Muscle layer of duodenum (tissue), 2 donors: ENCODE data around the gene CDC37.
"Not testable (repeated sequence)": the region's sequence is repeated elsewhere in the genome, so short reads cannot be mapped to it uniquely, and the experiment has no call there.

ENCODE experiments used
- H3K27ac ChIP-seq: one replicate; pipeline ENCODE4 v1.7.0; 2013; ENCODE audit warnings: mild to moderate bottlenecking, low read length
- H3K27me3 ChIP-seq: one replicate; pipeline ENCODE4 v1.7.0; 2013; ENCODE audit warnings: low read depth, mild to moderate bottlenecking, control low read depth, low read length
- H3K36me3 ChIP-seq, 2 donors: one replicate each; pipeline ENCODE4 v1.7.0; 2013; ENCODE audit warnings: low read length in 2 of 2, control low read depth in 1 of 2, mild to moderate bottlenecking in 1 of 2; ENCODE audit not compliant: insufficient read depth in 2 of 2, control insufficient read depth in 1 of 2
- H3K4me1 ChIP-seq, 2 donors: one replicate each; pipeline ENCODE4 v1.7.0; 2013; ENCODE audit warnings: low read length in 2 of 2, mild to moderate bottlenecking in 2 of 2, control low read depth in 1 of 2, moderate library complexity in 1 of 2; ENCODE audit not compliant: insufficient read depth in 2 of 2, control insufficient read depth in 1 of 2
- H3K4me3 ChIP-seq, 2 donors: one replicate each; pipeline ENCODE4 v1.7.0; 2013; ENCODE audit warnings: low read length in 2 of 2, low read depth in 1 of 2, mild to moderate bottlenecking in 1 of 2
- H3K9me3 ChIP-seq, 2 donors: one replicate each; pipeline ENCODE4 v1.7.0; 2013; ENCODE audit warnings: low read length in 2 of 2, control low read depth in 1 of 2, mild to moderate bottlenecking in 1 of 2; ENCODE audit not compliant: control insufficient read depth in 1 of 2
- donor health status: healthy.

CDC37 gene

GRCh38 chr19:10389863-10390262 is 13.5 kb downstream of the CDC37 start:
- Histone ChIP-seq H3K27me3 (no peaks in the 10 kb centered on the region), H3K9me3 (no peaks in the 10 kb centered on the region), H3K36me3 (peaks cover 11 to 34% of the 10 kb centered on the region in 2 donors), H3K4me1 (peaks cover 0 to 7% of the 10 kb centered on the region in 2 donors), H3K4me3 (no peak overlapping the region), H3K27ac (no peak overlapping the region)

- H3K4me1 ChIP-seq, result peaks cover 0 to 7% of the 10 kb centered on the region in 2 donors
- H3K27ac ChIP-seq, result no peak overlapping the region
- no peak overlapping the region for H3K4me3 ChIP-seq
- no peaks in the 10 kb centered on the region for H3K27me3 ChIP-seq
- peaks cover 11 to 28% of the 10 kb centered on the region in 2 donors for H3K36me3 ChIP-seq
- no peaks in the 10 kb centered on the region for H3K9me3 ChIP-seq
Measured at GRCh38 chr19:10388957-10389356, 14.4 kb downstream of the CDC37 start.

GRCh38 chr19:10384580-10384979 is 18.8 kb downstream of the CDC37 start:
- H3K27ac ChIP-seq, result no peak overlapping the region
- H3K4me1 ChIP-seq, result peaks cover 7 to 16% of the 10 kb centered on the region in 2 donors
- H3K36me3 ChIP-seq, result no peaks in the 10 kb centered on the region
- H3K9me3 ChIP-seq, result no peaks in the 10 kb centered on the region
- no peaks in the 10 kb centered on the region for H3K27me3 ChIP-seq
- no peak overlapping the region for H3K4me3 ChIP-seq

- not testable (repeated sequence) for H3K9me3 ChIP-seq, H3K4me3 ChIP-seq, H3K27me3 ChIP-seq, H3K36me3 ChIP-seq, H3K27ac ChIP-seq
- peaks cover 9 to 11% of the 10 kb centered on the region in 2 donors for H3K4me1 ChIP-seq
Measured at GRCh38 chr19:10383223-10383499, 20.2 kb downstream of the CDC37 start.

- Histone ChIP-seq H3K4me3 (peak within 1 kb of the TSS; percentile 93), H3K36me3 (peaks cover 5 to 12% of the 10 kb centered on the region in 2 donors), H3K27ac (peak within 1 kb of the TSS; percentile 85), H3K4me1 (peaks cover 9 to 11% of the 10 kb centered on the region in 2 donors), H3K27me3 (no peaks in the 10 kb centered on the region), H3K9me3 (no peaks in the 10 kb centered on the region)
Measured at GRCh38 chr19:10380313-10381102, 22.8 kb downstream of the CDC37 start, which contains the start of gene TYK2. TYK2 (minus strand) TSS chr19:10380572; CDS start chr19:10378406, 2,166 bp downstream.

GRCh38 chr19:10379880-10380312 is 23.4 kb downstream of the CDC37 start:
- Histone ChIP-seq H3K27me3 (no peaks in the 10 kb centered on the region), H3K36me3 (peaks cover 5 to 16% of the 10 kb centered on the region in 2 donors), H3K9me3 (no peaks in the 10 kb centered on the region), H3K4me3 (peak overlapping the region; percentile 93), H3K4me1 (peaks cover 9 to 11% of the 10 kb centered on the region in 2 donors), H3K27ac (peak overlapping the region; percentile 85)

- Histone ChIP-seq H3K27me3 (no peaks in the 10 kb centered on the region), H3K4me3 (no peak overlapping the region), H3K36me3 (peaks cover 5 to 19% of the 10 kb centered on the region in 2 donors), H3K9me3 (no peaks in the 10 kb centered on the region), H3K27ac (no peak overlapping the region), H3K4me1 (peaks cover 9 to 11% of the 10 kb centered on the region in 2 donors)
Measured at GRCh38 chr19:10378124-10378523, 25.2 kb downstream of the CDC37 start.

- not testable (repeated sequence) for H3K27me3 ChIP-seq, H3K27ac ChIP-seq, H3K9me3 ChIP-seq, H3K4me3 ChIP-seq
- peaks cover 9 to 11% of the 10 kb centered on the region in 2 donors for H3K4me1 ChIP-seq
- peaks cover 5 to 19% of the 10 kb centered on the region in 2 donors for H3K36me3 ChIP-seq
Measured at GRCh38 chr19:10377140-10377640, 26.2 kb downstream of the CDC37 start.

GRCh38 chr19:10374931-10375330 is 28.4 kb downstream of the CDC37 start:
- H3K27ac ChIP-seq, result no peak overlapping the region
- H3K9me3 ChIP-seq, result no peaks in the 10 kb centered on the region
- peaks cover 5 to 22% of the 10 kb centered on the region in 2 donors for H3K36me3 ChIP-seq
- no peak overlapping the region for H3K4me3 ChIP-seq
- peaks cover 5% of the 10 kb centered on the region in 2 donors for H3K4me1 ChIP-seq
- no peaks in the 10 kb centered on the region for H3K27me3 ChIP-seq

- Histone ChIP-seq H3K27ac (no peak overlapping the region), H3K4me3 (no peak overlapping the region), H3K9me3 (no peaks in the 10 kb centered on the region), H3K36me3 (peaks cover 15 to 28% of the 10 kb centered on the region in 2 donors), H3K4me1 (no peaks in the 10 kb centered on the region), H3K27me3 (no peaks in the 10 kb centered on the region)
Measured at GRCh38 chr19:10372690-10373089, 30.7 kb downstream of the CDC37 start.

GRCh38 chr19:10368101-10368803 is 35.1 kb downstream of the CDC37 start:
- no peaks in the 10 kb centered on the region for H3K4me1 ChIP-seq
- no peak overlapping the region for H3K27ac ChIP-seq
- H3K9me3 ChIP-seq, result no peaks in the 10 kb centered on the region
- H3K4me3 ChIP-seq, result no peak overlapping the region
- H3K36me3 ChIP-seq, result peaks cover 31 to 54% of the 10 kb centered on the region in 2 donors
- H3K27me3 ChIP-seq, result no peaks in the 10 kb centered on the region
